Fibroblast of lung (primary cell): ENCODE measurements around the gene IARS1.

ENCODE experiments used
- CTCF ChIP-seq, 2 donors: IDR thresholded peaks in 1 of 2; conservative IDR thresholded peaks in 1 of 2; 1 replicate in 1 of 2; 2 replicates in 1 of 2; pipeline ENCODE4 v1.5.1; 2011 to 2012; ENCODE audit warnings: low read length in 2 of 2, control low read depth in 1 of 2, inconsistent platforms in 1 of 2, low read depth in 1 of 2, mild to moderate bottlenecking in 1 of 2
- EZH2 ChIP-seq: IDR thresholded peaks from 2 replicates; pipeline ENCODE4 v1.5.1; 2012; ENCODE audit warnings: low read length, control low read depth, mild to moderate bottlenecking; ENCODE audit errors: missing control alignments

GRCh38 chr9:92293075-92293354, 482 bp downstream of the IARS1 start:
- TF ChIP-seq CTCF (conservative IDR thresholded peaks at IDR 0.05 in 1 of 2, IDR thresholded peaks at IDR 0.05 in 1 of 2; ENCODE audit: low read depth in 1 of 2, low read length in 2 of 2) (no peak), EZH2 (no peak)
